ENCODE data around the gene LTBP3.

Gene LTBP3

DNA sequence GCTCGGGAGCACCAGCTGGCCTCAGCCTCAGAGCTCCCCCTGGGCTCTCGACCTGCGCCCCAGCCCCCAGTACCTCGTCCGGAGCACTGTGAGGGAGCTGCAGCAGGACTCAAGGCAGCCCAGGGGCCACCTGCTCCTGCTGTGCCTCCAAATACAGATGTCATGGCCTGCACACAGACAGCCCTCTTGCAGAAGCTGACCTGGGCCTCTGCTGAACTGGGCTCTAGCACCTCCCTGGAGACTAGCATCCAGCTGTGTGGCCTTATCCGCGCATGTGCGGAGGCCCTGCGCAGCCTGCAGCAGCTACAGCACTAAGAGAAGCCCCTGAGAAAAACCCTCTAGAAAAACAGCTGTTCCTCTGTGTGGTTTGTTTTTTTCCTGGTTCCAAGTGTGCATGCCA, 13.3 kb upstream of the LTBP3 start:
- Histone ChIP-seq H3F3A (ENCODE audit: low read depth) (peaks cover 16% of the 10 kb centered on the region), H3K9ac (ENCODE audit: low read depth, low read length, poor library complexity, severe bottlenecking) (peak overlapping the region; percentile 87), H4K20me1 (ENCODE audit: insufficient read depth, low read length, poor library complexity, severe bottlenecking) (peaks cover 30% of the 10 kb centered on the region), H3K4me3 (ENCODE audit: low read length, poor library complexity, severe bottlenecking) (peak overlapping the region; percentile 90), H3K27me3 (ENCODE audit: insufficient read depth, low read length, poor library complexity, severe bottlenecking) (no peaks in the 10 kb centered on the region), H3K9me3 (ENCODE audit: insufficient read depth, low read depth, low read length) (no peaks in the 10 kb centered on the region), H3K4me1 (ENCODE audit: insufficient read depth, low read length, poor library complexity, severe bottlenecking) (peaks cover 48% of the 10 kb centered on the region), H3K79me2 (ENCODE audit: insufficient read depth, low read length) (peaks cover 63% of the 10 kb centered on the region), H3K36me3 (ENCODE audit: insufficient read depth, low read length) (no peaks in the 10 kb centered on the region), H3K9me2 (replicated peaks; ENCODE audit: low read depth, low read length) (no peaks in the 10 kb centered on the region), H3K4me2 (ENCODE audit: low read depth, low read length, poor library complexity, severe bottlenecking) (peak overlapping the region; percentile 94), H2AFZ (ENCODE audit: low read length) (no peak overlapping the region)
- TF ChIP-seq, protein P1, sequence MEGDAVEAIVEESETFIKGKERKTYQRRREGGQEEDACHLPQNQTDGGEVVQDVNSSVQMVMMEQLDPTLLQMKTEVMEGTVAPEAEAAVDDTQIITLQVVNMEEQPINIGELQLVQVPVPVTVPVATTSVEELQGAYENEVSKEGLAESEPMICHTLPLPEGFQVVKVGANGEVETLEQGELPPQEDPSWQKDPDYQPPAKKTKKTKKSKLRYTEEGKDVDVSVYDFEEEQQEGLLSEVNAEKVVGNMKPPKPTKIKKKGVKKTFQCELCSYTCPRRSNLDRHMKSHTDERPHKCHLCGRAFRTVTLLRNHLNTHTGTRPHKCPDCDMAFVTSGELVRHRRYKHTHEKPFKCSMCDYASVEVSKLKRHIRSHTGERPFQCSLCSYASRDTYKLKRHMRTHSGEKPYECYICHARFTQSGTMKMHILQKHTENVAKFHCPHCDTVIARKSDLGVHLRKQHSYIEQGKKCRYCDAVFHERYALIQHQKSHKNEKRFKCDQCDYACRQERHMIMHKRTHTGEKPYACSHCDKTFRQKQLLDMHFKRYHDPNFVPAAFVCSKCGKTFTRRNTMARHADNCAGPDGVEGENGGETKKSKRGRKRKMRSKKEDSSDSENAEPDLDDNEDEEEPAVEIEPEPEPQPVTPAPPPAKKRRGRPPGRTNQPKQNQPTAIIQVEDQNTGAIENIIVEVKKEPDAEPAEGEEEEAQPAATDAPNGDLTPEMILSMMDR (conservative IDR thresholded peaks at IDR 0.05; ENCODE audit: low read length): no peak
- no peak for TF ChIP-seq EZH2phosphoT487 (IDR thresholded peaks at IDR 0.05; ENCODE audit: borderline replicate concordance)

DNA sequence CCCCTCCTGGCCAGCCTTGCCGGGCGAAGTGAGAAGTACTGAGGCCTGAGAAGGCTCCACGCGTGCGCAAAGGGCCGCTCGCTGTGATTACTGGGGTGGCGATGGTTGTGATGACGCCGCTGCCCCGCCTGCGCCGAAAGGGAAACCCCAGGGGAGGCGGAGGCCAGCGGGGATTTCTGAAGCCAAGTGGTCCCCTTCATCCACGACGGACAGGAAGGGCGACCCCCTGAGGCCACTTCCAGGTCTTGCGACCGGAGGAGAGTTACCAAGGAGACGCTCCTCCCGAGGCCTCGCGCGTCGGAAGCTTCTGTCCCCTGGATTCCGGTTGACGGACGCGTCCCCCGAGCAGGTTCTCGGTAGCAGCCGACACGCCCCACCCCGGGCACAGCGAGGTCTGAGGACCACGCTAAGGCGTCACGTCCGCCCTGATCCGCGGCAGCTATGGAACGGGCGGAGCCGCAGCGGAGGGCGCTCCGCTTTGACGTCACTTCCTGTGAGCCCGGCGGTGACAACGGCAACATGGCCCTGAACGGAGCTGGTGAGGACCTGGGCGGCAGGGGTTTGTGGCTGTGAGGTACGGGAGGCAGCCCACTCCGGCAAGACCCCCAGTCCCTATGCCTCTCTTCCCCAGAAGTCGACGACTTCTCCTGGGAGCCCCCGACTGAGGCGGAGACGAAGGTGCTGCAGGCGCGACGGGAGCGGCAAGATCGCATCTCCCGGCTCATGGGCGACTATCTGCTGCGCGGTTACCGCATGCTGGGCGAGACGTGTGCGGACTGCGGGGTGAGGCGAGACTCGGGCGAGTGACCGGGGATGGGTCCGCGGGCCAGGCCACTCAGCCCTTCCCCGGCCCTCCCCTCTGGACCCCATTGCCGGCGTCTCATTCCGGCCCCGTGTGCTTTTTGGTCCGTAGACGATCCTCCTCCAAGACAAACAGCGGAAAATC, 12.1 kb upstream of the LTBP3 start, which contains the start of gene ZNRD2:
Gene ZNRD2, plus strand, starts transcription at position 505 of the 946 bp plus-strand sequence. Its CDS starts 15 bp downstream, at position 520.
- Histone ChIP-seq H3K27me3 (ENCODE audit: insufficient read depth, low read length, poor library complexity, severe bottlenecking) (no peaks in the 10 kb centered on the region), H3K4me1 (ENCODE audit: insufficient read depth, low read length, poor library complexity, severe bottlenecking) (peaks cover 51% of the 10 kb centered on the region), H3K9me3 (ENCODE audit: insufficient read depth, low read depth, low read length) (no peaks in the 10 kb centered on the region), H3K4me3 (ENCODE audit: low read length, poor library complexity, severe bottlenecking) (peak within 1 kb of the TSS; percentile 90), H4K20me1 (ENCODE audit: insufficient read depth, low read length, poor library complexity, severe bottlenecking) (peaks cover 30% of the 10 kb centered on the region), H3K9me2 (replicated peaks; ENCODE audit: low read depth, low read length) (no peaks in the 10 kb centered on the region), H3K4me2 (ENCODE audit: low read depth, low read length, poor library complexity, severe bottlenecking) (peak within 1 kb of the TSS; percentile 94), H3K9ac (ENCODE audit: low read depth, low read length, poor library complexity, severe bottlenecking) (peak within 1 kb of the TSS; percentile 87), H2AFZ (ENCODE audit: low read length) (peak within 1 kb of the TSS; percentile 92), H3K36me3 (ENCODE audit: insufficient read depth, low read length) (no peaks in the 10 kb centered on the region), H3F3A (ENCODE audit: low read depth) (peaks cover 12% of the 10 kb centered on the region), H3K79me2 (ENCODE audit: insufficient read depth, low read length) (peaks cover 54% of the 10 kb centered on the region)
- TF ChIP-seq EZH2phosphoT487 (IDR thresholded peaks at IDR 0.05; ENCODE audit: borderline replicate concordance): no peak
- TF ChIP-seq, protein P1 (conservative IDR thresholded peaks at IDR 0.05; ENCODE audit: low read length): peak; percentile 48

DNA sequence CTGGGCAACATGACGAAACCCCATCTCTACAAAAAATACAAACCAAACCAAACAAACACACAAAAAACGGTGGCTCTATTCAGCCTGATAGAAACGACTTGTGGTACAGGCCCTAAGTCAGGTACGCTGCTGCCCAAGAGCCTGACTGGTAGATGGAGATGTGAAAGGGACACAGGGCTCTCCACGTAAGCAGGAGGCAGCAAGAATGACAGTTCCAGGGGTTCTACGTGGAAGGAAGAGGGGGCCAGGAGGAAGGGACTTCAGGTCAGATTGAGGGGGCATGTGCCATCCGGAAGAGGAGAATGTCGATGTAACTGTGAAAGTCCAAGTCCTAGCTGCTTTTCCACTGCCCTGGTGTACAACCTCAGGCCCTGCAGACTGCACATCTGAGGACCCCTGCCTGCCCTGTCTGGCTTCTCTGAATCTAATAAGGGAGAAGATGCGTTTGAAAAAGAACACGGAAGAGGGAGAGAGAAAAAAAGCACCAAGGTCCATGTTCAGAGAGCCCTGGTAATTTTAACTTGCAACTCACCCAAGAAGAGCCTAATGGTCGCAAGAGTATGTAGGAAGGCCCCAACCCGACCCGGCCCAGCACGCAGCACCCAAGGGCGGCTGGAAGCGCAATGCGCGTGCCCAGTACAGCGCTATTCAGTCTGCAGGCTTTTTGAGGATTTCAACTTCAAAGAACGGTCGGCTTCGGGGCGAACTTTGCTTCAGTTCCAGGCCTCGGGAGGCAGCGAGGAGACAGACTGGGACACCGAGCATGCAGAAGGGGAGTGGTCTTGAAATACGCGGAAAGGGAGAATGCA, 11.2 kb upstream of the LTBP3 start:
- Histone ChIP-seq H3K79me2 (ENCODE audit: insufficient read depth, low read length) (peaks cover 51% of the 10 kb centered on the region), H3K9me2 (replicated peaks; ENCODE audit: low read depth, low read length) (no peaks in the 10 kb centered on the region), H3K4me1 (ENCODE audit: insufficient read depth, low read length, poor library complexity, severe bottlenecking) (peaks cover 50% of the 10 kb centered on the region), H3K4me2 (ENCODE audit: low read depth, low read length, poor library complexity, severe bottlenecking) (peak overlapping the region; percentile 94), H3F3A (ENCODE audit: low read depth) (peaks cover 5% of the 10 kb centered on the region; the same call in 1 of the 2 replicates), H2AFZ (ENCODE audit: low read length) (peak overlapping the region; percentile 92), H3K27me3 (ENCODE audit: insufficient read depth, low read length, poor library complexity, severe bottlenecking) (no peaks in the 10 kb centered on the region), H3K4me3 (ENCODE audit: low read length, poor library complexity, severe bottlenecking) (peak overlapping the region; percentile 90), H4K20me1 (ENCODE audit: insufficient read depth, low read length, poor library complexity, severe bottlenecking) (peaks cover 30% of the 10 kb centered on the region), H3K36me3 (ENCODE audit: insufficient read depth, low read length) (no peaks in the 10 kb centered on the region), H3K9ac (ENCODE audit: low read depth, low read length, poor library complexity, severe bottlenecking) (peak overlapping the region; percentile 87), H3K9me3 (ENCODE audit: insufficient read depth, low read depth, low read length) (no peaks in the 10 kb centered on the region)
- no peak for TF ChIP-seq EZH2phosphoT487 (IDR thresholded peaks at IDR 0.05; ENCODE audit: borderline replicate concordance)
- TF ChIP-seq, protein P1 (conservative IDR thresholded peaks at IDR 0.05; ENCODE audit: low read length): no peak
